IPS-NIHi11 (cell line): ENCODE measurements around the gene MRPL19.

Source experiments
- DNase-seq: peaks from one replicate; pipeline ENCODE4 v3.0.0; 2012; ENCODE audit warnings: mixed read lengths, low spot score

The MRPL19 gene

DNA sequence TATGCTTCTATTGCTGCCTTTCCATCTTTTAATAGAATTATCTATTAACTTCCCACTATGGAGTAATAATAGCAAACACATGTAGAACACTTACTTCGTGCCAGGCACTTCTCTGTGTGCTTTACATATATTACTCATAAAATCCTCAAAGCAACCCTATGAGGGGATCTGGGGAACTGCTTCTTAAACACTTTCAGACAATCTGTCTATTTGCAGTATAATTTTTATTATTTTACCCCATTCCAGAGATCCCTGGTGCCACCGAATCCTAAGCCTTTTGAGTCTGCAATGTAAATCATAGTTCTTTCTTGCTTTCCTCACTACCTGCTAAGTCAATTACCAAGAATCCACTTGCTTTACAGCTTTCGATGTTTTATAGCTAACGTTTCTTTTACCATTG lies 89.7 kb downstream of the MRPL19 start:
- no peak for DNase-seq

DNA sequence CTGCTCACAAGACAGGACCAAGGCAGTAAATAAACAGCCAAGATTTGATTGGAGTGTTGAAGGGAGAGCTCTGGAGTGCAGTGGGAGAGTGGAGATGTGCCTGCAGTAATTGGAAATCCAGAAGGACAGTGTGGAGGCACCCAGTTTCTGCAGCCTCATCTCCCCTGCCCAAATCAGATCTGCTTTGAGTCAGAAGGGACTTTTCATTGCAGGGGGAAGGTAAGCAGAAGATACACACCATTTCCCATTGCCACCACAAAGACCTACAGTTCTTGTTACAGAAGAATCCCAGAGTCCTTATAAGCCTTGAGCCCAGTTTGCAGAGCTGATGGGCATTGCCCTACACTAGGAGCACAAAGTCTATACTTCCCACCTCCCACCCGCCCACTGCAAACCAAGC lies 91.4 kb downstream of the MRPL19 start:
- DNase-seq: no peak
